Stimulated activated CD8-positive, alpha-beta memory T cell treated with anti-CD3 and anti-CD28 coated beads, Interleukin-15, amount 100 ng/mL, for 1 hour (primary cell): Measurements from ENCODE around the gene FARSA.
"Not testable (repeated sequence)": the region's sequence is repeated elsewhere in the genome, so short reads cannot be mapped to it uniquely, and the experiment has no call there.

Source experiments
- DNase-seq: peaks from one replicate; pipeline ENCODE4 v3.0.0-alpha.2; 2020; ENCODE audit warnings: low read depth

FARSA gene

GRCh38 chr19:12937093-12937926 lies 3.8 kb upstream of the FARSA start:
- no peak for DNase-seq

- no peak for DNase-seq
Observed at GRCh38 chr19:12936582-12936981, 3.1 kb upstream of the FARSA start.

DNA sequence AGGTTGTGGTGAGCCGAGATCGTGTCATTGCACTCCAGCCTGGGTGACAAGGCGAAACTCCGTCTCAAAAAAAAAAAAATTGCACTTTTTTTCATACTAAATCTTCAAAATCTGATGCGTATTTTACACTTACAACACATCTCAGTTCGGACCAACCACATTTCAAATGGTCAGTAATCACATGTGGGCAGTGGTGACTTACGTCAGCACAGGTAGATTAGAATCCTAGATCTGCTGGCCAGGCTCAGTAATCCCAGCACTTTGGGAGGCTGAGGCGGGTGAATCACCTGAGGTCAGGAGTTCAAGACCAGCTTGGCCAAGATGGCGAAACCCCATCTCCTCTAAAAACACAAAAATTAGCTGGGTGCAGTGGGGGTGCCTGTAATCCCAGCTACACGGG lies 1.6 kb upstream of the FARSA start:
- no peak for DNase-seq

DNA sequence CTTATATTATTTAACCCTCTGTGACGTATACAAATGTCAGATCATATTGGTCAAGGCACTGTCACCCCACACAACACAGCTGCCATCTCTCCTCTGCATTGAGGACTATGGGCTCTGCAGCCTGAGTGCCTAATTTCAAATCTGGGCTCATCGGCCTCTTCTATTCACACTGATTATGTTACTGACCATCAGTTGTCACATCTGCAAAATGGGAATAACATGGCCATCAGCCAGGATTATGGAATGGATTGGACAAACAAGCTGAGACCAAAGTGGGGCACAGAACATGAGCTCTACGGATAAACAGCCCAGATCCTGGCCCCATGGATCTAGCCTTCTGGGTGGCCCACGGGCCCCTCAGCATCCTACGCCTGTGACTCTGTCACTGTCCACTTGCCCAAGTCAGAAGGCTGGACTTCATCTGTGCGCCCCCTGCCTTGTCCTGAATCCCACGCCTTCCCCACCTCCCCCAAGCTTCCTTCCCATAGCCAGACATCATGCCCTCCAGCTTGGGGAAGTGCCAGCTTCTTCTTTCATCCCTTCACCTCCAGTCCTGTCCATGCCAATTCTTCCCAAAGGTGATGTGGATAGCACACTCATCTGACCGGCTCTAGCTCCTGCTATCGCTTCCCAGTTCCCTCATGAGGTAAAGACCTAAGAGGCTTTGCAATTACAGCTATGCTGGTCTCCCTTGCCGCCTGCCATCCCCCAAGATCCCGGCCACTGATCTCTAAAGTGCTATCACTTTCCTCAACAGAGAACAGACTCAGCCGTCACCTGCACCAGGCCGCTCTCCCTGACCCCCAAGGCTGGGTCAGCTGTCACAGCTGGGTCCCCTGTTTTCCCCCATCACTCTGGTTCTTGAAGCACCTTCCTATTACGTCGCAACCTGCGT lies 872 bp downstream of the FARSA start:
- DNase-seq = no peak

DNA sequence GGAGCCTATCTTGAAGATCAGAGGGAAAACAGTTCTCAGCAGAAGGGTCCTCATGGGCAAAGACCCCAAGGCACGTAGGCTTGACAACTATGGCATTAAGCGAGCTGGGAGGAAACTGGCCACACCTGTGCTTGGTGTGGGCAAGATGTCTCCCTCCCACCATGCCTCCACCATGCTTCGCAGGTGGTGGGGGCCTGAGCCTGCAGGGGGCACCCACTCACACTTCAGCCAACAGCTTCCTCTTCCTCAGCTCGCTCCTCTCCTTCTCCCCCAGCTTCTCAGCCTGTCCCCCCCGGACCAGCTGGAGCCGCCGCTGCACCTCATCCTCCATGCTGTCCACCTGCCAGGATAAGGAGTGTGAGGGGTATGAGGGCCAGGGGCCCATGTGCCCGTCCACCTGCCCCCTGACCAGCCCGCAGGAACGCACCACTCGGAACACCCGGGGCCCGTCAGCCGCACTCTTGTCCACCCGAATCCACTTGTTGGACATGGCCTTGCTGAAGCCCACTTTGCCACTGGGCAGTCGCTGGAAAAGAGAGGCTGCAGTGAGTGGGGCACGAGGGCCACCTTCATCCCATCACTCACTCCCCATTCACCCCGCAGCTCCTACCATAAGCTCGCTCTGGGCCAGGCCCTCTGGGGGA lies 3.4 kb downstream of the FARSA start:
- DNase-seq = no peak

GRCh38 chr19:12924621-12925310 lies 8.7 kb downstream of the FARSA start:
- DNase-seq = no peak

GRCh38 chr19:12922959-12923358 lies 10.6 kb downstream of the FARSA start:
- DNase-seq = no peak

DNA sequence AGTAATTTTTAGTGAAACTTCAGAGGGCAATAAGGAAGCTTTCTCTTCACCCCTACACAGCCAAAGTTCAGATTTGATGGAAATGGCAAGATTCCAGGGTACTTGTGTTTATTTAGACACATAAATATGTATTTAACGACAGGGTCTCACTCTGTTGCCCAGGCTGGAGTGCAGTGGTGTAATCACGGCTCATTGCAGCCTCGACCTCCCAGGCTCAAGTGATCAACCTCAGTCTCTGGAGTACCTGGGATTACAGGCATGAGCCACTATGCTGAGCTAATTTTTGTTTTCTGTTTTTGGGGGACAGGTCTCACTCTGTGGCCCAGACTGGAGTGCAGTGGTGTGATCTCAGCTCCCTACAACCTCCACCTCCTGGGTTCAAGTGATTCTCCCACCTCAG lies 12.5 kb downstream of the FARSA start:
- DNase-seq = no peak

DNA sequence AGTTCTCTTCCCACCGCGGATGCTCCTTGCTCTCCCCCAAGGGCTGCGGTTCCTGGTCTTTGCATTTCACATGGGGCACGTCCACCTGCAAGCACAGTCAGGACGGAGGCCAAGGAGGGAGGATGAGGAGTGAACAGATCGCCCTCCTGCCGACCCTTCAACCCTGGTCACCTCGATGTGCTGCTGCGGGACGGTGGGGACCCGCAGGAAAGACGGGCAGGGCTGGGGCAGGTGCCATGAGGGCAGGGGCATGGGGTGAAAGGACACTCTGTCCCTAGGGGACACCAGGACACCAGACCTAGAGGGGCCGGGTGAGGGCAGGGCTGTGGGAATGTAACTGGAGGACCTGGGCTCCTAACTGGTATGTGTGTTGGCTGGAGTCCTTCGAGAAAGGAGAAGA lies 15.3 kb downstream of the FARSA start:
- no peak for DNase-seq

DNA sequence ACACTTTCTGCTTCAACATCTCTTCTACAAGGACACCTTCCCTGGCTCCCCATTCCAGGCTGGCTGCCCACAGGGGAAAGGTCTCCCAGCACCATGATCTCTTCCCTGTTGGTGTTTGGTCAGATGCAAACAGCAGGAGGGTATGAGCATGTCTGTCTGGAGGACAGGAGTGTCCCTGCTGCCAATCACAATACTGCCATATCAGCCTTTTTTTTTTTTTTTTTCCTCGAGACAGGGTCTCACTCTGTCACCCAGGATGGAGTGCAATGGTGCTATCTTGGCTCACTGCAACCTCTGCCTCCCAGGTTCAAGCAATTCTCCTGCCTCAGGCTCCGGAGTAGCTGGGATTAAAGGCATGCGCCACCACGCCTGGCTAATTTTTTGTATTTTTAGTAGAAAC lies 17.7 kb downstream of the FARSA start:
- DNase-seq = not testable (repeated sequence)

GRCh38 chr19:12913851-12914690 lies 19.4 kb downstream of the FARSA start:
- no peak for DNase-seq

GRCh38 chr19:12913011-12913561 lies 20.4 kb downstream of the FARSA start:
- DNase-seq = no peak

GRCh38 chr19:12912571-12912970 lies 20.9 kb downstream of the FARSA start:
- DNase-seq = no peak

DNA sequence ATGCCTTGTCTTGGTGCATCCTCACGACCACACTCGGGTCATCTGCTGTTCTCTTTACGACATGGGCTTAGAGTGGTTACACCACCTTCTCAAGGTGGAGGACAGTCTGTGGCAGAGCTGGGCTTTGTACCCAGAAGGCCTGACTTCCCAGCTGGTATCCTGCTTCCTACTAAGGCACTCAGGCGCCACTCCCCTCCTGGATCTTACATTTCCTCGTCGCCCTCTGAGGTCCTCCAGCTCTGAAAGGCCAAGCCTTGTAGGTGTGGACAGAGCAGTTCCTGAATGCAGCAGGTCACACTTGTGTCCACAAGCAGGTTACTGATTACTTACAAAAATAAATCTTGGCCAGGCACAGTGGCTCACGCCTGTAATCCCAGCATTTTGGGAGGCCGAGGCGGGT lies 26.3 kb downstream of the FARSA start:
- no peak for DNase-seq

DNA sequence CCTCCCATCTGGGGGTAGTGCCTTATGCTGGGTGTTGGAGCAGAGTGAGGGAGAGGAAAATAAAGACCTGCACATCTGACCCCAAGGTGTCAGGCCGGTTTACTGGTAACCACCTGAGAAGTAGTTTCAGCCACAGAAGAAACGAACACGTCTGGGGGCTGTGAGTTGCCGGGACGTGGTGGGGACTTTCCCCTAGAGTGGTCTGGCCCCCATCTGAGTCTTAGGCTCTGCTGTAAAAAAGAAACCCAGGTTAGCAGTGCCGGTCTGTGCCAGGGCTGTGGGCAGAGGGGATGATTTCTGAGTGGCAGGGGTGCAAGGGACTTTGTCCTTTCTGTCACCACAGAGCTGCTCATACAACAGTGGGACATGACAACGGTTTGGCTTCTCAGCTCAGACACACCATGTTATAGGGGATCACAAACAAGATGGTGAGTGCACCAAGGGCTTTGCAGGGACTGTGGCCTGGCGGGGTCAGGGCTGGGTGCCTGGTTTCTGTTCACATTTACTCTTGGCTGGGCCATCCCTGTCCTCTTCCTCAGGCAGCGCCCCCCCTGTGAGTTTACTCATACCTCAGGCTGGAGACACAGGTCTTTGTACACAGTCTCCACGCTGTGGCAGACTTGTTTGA lies 33.5 kb downstream of the FARSA start:
- no peak for DNase-seq

DNA sequence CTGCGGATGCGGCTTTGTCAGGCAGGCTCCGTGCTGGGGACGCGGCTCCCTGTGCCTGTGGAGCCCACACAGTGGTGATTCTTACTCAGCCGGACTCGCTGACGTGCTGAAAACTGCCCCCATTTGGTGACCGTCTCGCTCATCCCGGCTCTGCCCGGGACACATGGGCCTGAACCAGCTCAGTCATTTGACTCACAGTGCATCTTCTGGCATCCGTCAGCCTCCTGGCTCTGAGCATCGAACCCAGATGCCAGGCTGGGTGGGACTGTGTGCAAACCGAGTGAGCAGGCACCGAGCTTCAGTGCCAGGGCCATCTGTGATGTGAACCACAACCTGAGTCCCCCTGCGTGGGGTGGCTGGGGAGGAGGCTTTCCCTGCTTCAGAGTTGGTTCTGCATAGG lies 37.1 kb downstream of the FARSA start:
- DNase-seq = no peak

- DNase-seq = no peak
Observed at GRCh38 chr19:12893582-12893981, 39.9 kb downstream of the FARSA start.

DNA sequence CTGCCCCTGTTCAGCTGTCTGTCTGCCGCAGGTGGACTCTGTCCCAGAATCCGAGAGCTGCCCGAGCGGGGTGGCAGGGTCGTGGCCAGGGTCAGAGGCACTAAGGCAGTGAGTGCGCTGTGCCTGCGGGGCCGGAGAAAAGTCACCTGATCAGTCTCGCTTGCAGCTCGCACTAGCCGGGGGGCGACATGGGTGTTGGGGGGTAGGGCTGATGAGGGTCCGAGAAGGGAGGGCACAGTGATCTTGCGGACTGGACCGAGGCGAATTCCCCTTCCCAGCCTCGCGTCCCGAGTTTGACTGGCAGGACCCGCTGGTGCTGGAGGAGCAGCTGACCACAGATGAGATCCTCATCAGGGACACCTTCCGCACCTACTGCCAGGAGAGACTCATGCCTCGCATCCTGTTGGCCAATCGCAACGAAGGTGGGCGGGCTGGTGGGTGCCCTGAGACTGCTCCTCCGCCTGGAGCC lies 41.9 kb downstream of the FARSA start:
- no peak for DNase-seq

DNA sequence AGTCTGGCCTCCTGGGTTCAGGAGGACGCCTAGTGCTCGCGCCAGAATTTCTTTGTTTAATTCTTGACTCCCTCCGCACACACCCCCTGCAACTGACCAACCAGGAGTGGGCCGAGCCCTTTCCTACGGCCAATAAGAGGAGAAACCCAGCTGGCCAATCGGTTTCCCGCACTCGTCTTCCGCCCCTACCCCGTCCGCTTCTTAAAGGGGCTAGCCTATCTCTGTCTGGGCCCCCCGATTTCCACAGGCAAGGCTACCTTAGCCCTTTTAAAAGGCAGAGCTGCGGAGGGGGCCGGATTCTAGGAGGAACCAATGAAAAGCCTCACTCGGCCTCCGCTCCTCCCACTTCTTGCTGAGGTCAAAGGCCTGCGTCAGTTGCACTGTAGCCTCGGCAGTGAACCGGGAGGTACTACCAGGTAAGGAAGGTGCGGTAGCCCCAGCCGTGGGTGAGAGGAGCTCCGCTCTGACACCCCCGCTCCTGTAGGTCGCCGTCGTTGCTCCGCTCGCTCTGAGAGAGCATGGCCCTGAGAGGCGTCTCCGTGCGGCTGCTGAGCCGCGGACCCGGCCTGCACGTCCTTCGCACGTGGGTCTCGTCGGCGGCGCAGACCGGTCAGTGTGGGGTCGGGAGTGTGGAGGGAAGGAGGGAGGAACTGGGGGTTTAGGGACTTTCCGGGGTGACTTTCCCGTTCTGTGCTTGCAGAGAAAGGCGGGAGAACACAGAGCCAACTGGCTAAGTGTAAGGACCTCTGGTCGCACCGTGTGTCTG lies 42.5 kb downstream of the FARSA start, which contains the start of gene GCDH:
Gene GCDH (plus strand): TSS at position 374 of the 766 bp plus-strand sequence. CDS start 145 bp downstream, at position 519.
- DNase-seq = peak; percentile 89
